ENCODE measurements around the gene CYP4F2.
"Not testable (repeated sequence)": the region's sequence is repeated elsewhere in the genome, so short reads cannot be mapped to it uniquely, and the experiment has no call there.

- TF ChIP-seq EZH2 (IDR thresholded peaks at IDR 0.05; ENCODE audit: borderline replicate concordance, low read depth, low read length, severe bottlenecking); CTCF (IDR thresholded peaks at IDR 0.05; ENCODE audit: borderline replicate concordance, extremely low read depth, low read length, poor library complexity, severe bottlenecking): not testable (repeated sequence)
These were observed 14.5 kb downstream of the CYP4F2 start for GRCh38 chr19:15883329-15883728.

All from DND-41 (cell line).